ENCODE data around the gene CCDC172.

Gene CCDC172

DNA sequence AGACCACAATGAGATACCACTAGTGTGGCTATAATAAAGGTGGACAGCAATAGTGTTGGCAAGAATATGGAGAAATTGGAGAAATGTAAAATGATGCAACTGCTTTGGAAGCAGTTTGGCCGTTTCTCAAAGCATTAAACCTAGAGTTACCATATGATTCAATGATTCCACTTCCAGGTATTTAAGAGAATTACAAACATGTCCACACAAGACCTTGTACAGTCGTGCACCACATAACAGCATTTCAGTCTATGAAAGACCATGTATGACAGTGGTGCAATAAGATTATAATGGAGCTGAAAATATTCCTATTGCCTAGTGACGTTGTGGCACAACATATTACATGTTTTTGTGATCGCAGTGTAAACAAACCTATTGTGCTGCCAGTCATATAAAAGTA is 29.6 kb downstream of the CCDC172 start:
- WGBS (ENCODE audit: extremely low coverage, insufficient coverage, insufficient read length), result no CpG with 5 or more reads among the region's 4 CpGs
- H4K12ac ChIP-seq (ENCODE audit: low read depth, low read length), result no peak overlapping the region

GRCh38 chr10:116355341-116355740 is 31.1 kb downstream of the CCDC172 start:
- Histone ChIP-seq H3K36me3 (ENCODE audit: control insufficient read depth in 1 of 2, insufficient read depth in 2 of 2, low read length in 2 of 2) (no peaks in the 10 kb centered on the region), H3K27ac (ENCODE audit: low read depth, low read length) (no peak overlapping the region), H2BK12ac (ENCODE audit: low read length) (no peak overlapping the region), H2BK5ac (ENCODE audit: low read depth, low read length, poor library complexity) (no peak overlapping the region), H3K14ac (ENCODE audit: low read length) (no peak overlapping the region), H3K4me1 (ENCODE audit: control insufficient read depth in 1 of 2, insufficient read depth in 2 of 2, low read length in 2 of 2) (no peaks in the 10 kb centered on the region), H3K23ac (ENCODE audit: low read length) (no peak overlapping the region), H4K8ac (ENCODE audit: low read depth, low read length) (no peak overlapping the region), H4K91ac (ENCODE audit: low read depth, low read length) (no peak overlapping the region), H3K4ac (ENCODE audit: low read depth, low read length) (no peak overlapping the region), H3K9ac (ENCODE audit: low read length) (no peak overlapping the region), H2AFZ (ENCODE audit: insufficient read depth, low read length, poor library complexity) (no peak overlapping the region), H3K4me2 (ENCODE audit: low read length) (no peak overlapping the region), H3K4me3 (ENCODE audit: low read depth, low read length) (no peak overlapping the region), H4K12ac (ENCODE audit: low read depth, low read length) (no peak overlapping the region), H3K18ac (ENCODE audit: low read length) (no peak overlapping the region), H3K79me2 (ENCODE audit: control insufficient read depth, insufficient read depth, low read length, poor library complexity) (no peaks in the 10 kb centered on the region), H3K9me3 (ENCODE audit: insufficient read depth, low read depth, low read length) (no peaks in the 10 kb centered on the region), H2AK5ac (ENCODE audit: low read length) (no peak overlapping the region), H3K27me3 (ENCODE audit: insufficient read depth, low read length) (no peaks in the 10 kb centered on the region), H2BK120ac (ENCODE audit: insufficient read depth, low read length, poor library complexity) (no peak overlapping the region), H3K79me1 (ENCODE audit: low read length) (no peaks in the 10 kb centered on the region)
- WGBS (ENCODE audit: extremely low coverage, insufficient coverage, insufficient read length), result no CpG with 5 or more reads among the region's 2 CpGs
- DNase-seq, result no peak

More for the DNA sequence above, 29.6 kb downstream of the CCDC172 start:
- Histone ChIP-seq H3K9ac (ENCODE audit: low read length) (no peak overlapping the region), H3K4me3 (ENCODE audit: low read depth, low read length) (no peak overlapping the region), H3K18ac (ENCODE audit: low read length) (no peak overlapping the region), H4K91ac (ENCODE audit: low read depth, low read length) (no peak overlapping the region), H4K8ac (ENCODE audit: low read depth, low read length) (no peak overlapping the region), H3K4me1 (ENCODE audit: control insufficient read depth in 1 of 2, insufficient read depth in 2 of 2, low read length in 2 of 2) (no peaks in the 10 kb centered on the region), H2AK5ac (ENCODE audit: low read length) (no peak overlapping the region), H3K9me3 (ENCODE audit: insufficient read depth, low read depth, low read length) (no peaks in the 10 kb centered on the region), H2BK12ac (ENCODE audit: low read length) (no peak overlapping the region), H3K4me2 (ENCODE audit: low read length) (no peak overlapping the region), H3K79me1 (ENCODE audit: low read length) (no peaks in the 10 kb centered on the region), H3K36me3 (ENCODE audit: control insufficient read depth in 1 of 2, insufficient read depth in 2 of 2, low read length in 2 of 2) (no peaks in the 10 kb centered on the region), H2BK5ac (ENCODE audit: low read depth, low read length, poor library complexity) (no peak overlapping the region), H3K79me2 (ENCODE audit: control insufficient read depth, insufficient read depth, low read length, poor library complexity) (no peaks in the 10 kb centered on the region), H2AFZ (ENCODE audit: insufficient read depth, low read length, poor library complexity) (no peak overlapping the region), H2BK120ac (ENCODE audit: insufficient read depth, low read length, poor library complexity) (no peak overlapping the region), H3K14ac (ENCODE audit: low read length) (no peak overlapping the region), H3K27me3 (ENCODE audit: insufficient read depth, low read length) (no peaks in the 10 kb centered on the region), H3K23ac (ENCODE audit: low read length) (no peak overlapping the region), H3K27ac (ENCODE audit: low read depth, low read length) (no peak overlapping the region), H3K4ac (ENCODE audit: low read depth, low read length) (no peak overlapping the region)
- DNase-seq, result no peak

- DNase-seq, result no peak
- H3K27ac ChIP-seq (ENCODE audit: low read depth, low read length), result no peak overlapping the region
- no peak overlapping the region for H4K8ac ChIP-seq (ENCODE audit: low read depth, low read length)
- H3K4me3 ChIP-seq (ENCODE audit: low read depth, low read length), result no peak overlapping the region
- no peak overlapping the region for H2BK5ac ChIP-seq (ENCODE audit: low read depth, low read length, poor library complexity)
- no peak overlapping the region for H4K12ac ChIP-seq (ENCODE audit: low read depth, low read length)
- no peak overlapping the region for H4K91ac ChIP-seq (ENCODE audit: low read depth, low read length)
- no CpG with 5 or more reads among the region's 4 CpGs for WGBS (ENCODE audit: extremely low coverage, insufficient coverage, insufficient read length)
- no peak overlapping the region for H3K4ac ChIP-seq (ENCODE audit: low read depth, low read length)
- H3K4me1 ChIP-seq (ENCODE audit: control insufficient read depth in 1 of 2, insufficient read depth in 2 of 2, low read length in 2 of 2), result no peaks in the 10 kb centered on the region
- no peaks in the 10 kb centered on the region for H3K36me3 ChIP-seq (ENCODE audit: control insufficient read depth in 1 of 2, insufficient read depth in 2 of 2, low read length in 2 of 2)
- no peak overlapping the region for H3K14ac ChIP-seq (ENCODE audit: low read length)
- no peaks in the 10 kb centered on the region for H3K79me1 ChIP-seq (ENCODE audit: low read length)
- H3K27me3 ChIP-seq (ENCODE audit: insufficient read depth, low read length), result no peaks in the 10 kb centered on the region
- no peak overlapping the region for H3K18ac ChIP-seq (ENCODE audit: low read length)
- no peak overlapping the region for H3K9ac ChIP-seq (ENCODE audit: low read length)
- no peak overlapping the region for H2BK12ac ChIP-seq (ENCODE audit: low read length)
- H2AK5ac ChIP-seq (ENCODE audit: low read length), result no peak overlapping the region
- H3K4me2 ChIP-seq (ENCODE audit: low read length), result no peak overlapping the region
- no peak overlapping the region for H3K23ac ChIP-seq (ENCODE audit: low read length)
- no peaks in the 10 kb centered on the region for H3K9me3 ChIP-seq (ENCODE audit: insufficient read depth, low read depth, low read length)
- no peak overlapping the region for H2BK120ac ChIP-seq (ENCODE audit: insufficient read depth, low read length, poor library complexity)
- H2AFZ ChIP-seq (ENCODE audit: insufficient read depth, low read length, poor library complexity), result no peak overlapping the region
- H3K79me2 ChIP-seq (ENCODE audit: control insufficient read depth, insufficient read depth, low read length, poor library complexity), result no peaks in the 10 kb centered on the region
Measured at GRCh38 chr10:116356833-116357232, 32.6 kb downstream of the CCDC172 start.

- Histone ChIP-seq H3K9ac (ENCODE audit: low read length) (no peak overlapping the region), H3K79me1 (ENCODE audit: low read length) (no peaks in the 10 kb centered on the region), H3K4me1 (ENCODE audit: control insufficient read depth in 1 of 2, insufficient read depth in 2 of 2, low read length in 2 of 2) (no peaks in the 10 kb centered on the region), H3K18ac (ENCODE audit: low read length) (no peak overlapping the region), H3K14ac (ENCODE audit: low read length) (no peak overlapping the region), H3K23ac (ENCODE audit: low read length) (no peak overlapping the region), H3K27ac (ENCODE audit: low read depth, low read length) (no peak overlapping the region), H3K4me2 (ENCODE audit: low read length) (no peak overlapping the region), H2AFZ (ENCODE audit: insufficient read depth, low read length, poor library complexity) (no peak overlapping the region), H3K36me3 (ENCODE audit: control insufficient read depth in 1 of 2, insufficient read depth in 2 of 2, low read length in 2 of 2) (no peaks in the 10 kb centered on the region), H3K4me3 (ENCODE audit: low read depth, low read length) (no peak overlapping the region), H2BK5ac (ENCODE audit: low read depth, low read length, poor library complexity) (no peak overlapping the region), H4K8ac (ENCODE audit: low read depth, low read length) (no peak overlapping the region), H4K12ac (ENCODE audit: low read depth, low read length) (no peak overlapping the region), H2BK12ac (ENCODE audit: low read length) (no peak overlapping the region), H3K79me2 (ENCODE audit: control insufficient read depth, insufficient read depth, low read length, poor library complexity) (no peaks in the 10 kb centered on the region), H3K4ac (ENCODE audit: low read depth, low read length) (no peak overlapping the region), H3K9me3 (ENCODE audit: insufficient read depth, low read depth, low read length) (no peaks in the 10 kb centered on the region), H4K91ac (ENCODE audit: low read depth, low read length) (no peak overlapping the region), H2BK120ac (ENCODE audit: insufficient read depth, low read length, poor library complexity) (no peak overlapping the region), H3K27me3 (ENCODE audit: insufficient read depth, low read length) (no peaks in the 10 kb centered on the region), H2AK5ac (ENCODE audit: low read length) (no peak overlapping the region)
- no peak for DNase-seq
Measured at GRCh38 chr10:116364868-116365267, 40.6 kb downstream of the CCDC172 start.
